ENCODE measurements around the gene MYRF.

Gene MYRF

DNA sequence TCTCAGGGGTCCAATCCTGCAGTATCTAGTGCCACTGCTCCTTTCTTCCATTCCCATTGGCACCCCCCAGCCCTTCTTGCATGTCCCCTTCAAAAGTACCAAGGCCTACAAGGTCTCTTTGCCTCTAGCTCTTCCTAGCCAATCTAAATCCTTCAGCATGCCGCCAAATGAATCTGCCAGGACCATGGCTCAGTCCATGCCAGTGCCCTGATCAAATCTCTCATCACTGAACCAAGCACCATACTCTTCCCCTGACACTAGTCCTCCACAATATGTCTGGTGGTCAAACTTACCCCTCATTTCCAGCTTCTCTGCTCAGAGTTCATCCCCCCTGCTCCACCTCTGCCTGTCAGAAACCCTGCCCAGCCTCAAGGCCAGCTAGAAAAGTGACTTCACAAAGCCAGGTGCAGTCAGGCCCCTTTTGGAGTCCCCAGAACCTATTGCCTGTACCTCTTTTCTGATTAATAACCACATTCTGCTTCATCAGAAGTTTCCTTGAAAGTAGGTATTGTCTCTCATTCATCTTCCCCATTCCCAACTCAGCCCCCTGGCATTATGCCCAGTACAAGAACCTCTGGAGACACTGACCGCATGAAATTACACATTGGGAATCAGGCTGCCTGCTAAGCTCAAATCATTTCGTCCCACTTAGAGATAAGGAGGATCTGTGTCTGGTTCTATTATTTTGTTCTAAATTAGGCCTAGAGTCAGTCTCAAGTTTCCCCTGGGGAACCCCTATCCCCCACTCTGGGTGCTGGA, 51.6 kb downstream of the MYRF start:
- no peaks in the 10 kb centered on the region for H3K4me1 ChIP-seq (ENCODE audit: control insufficient read depth, insufficient read depth, low read length)
- no peak overlapping the region for H3K4me3 ChIP-seq (ENCODE audit: low read depth, low read length)
- TF ChIP-seq ZNF138 (tag by site-specific recombination; IDR thresholded peaks at IDR 0.05; ENCODE audit: borderline replicate concordance) = no peak
- TF ChIP-seq ZNF174 (tag by site-specific recombination; IDR thresholded peaks at IDR 0.05) = no peak
- TF ChIP-seq RBAK (tag by site-specific recombination; IDR thresholded peaks at IDR 0.05) = no peak
- TF ChIP-seq ZNF404 (tag by site-specific recombination; IDR thresholded peaks at IDR 0.05) = no peak
- TF ChIP-seq PRDM1 (tag by site-specific recombination; IDR thresholded peaks at IDR 0.05) = no peak
- TF ChIP-seq ZNF214 (tag by site-specific recombination; IDR thresholded peaks at IDR 0.05; ENCODE audit: borderline replicate concordance) = no peak
- TF ChIP-seq ZBTB1 (tag by site-specific recombination; IDR thresholded peaks at IDR 0.05) = no peak
- no peak for TF ChIP-seq ZNF132 (tag by site-specific recombination; IDR thresholded peaks at IDR 0.05; ENCODE audit: borderline replicate concordance)
- no peak for TF ChIP-seq ZNF341 (tag by site-specific recombination; IDR thresholded peaks at IDR 0.05; ENCODE audit: low read depth)
- no peak for TF ChIP-seq ZBTB48 (tag by site-specific recombination; IDR thresholded peaks at IDR 0.05)
- TF ChIP-seq GLIS1 (tag by site-specific recombination; IDR thresholded peaks at IDR 0.05) = no peak
- no peak for TF ChIP-seq ZNF843 (tag by site-specific recombination; IDR thresholded peaks at IDR 0.05)
- POLR2A ChIA-PET = interaction anchor here (1.9 kb wide), 1 partner anchor 12 kb away, joined by 5 read pairs; the partner anchor contains the start of genes FEN1 and TMEM258
- H3K36me3 ChIP-seq (ENCODE audit: control insufficient read depth in 2 of 2, insufficient read depth in 1 of 2, low read length in 2 of 2) = peaks cover 0 to 73% of the 10 kb centered on the region in 2 experiments; a peak in 2 of 3 replicates
- no peak overlapping the region for H3K27ac ChIP-seq (ENCODE audit: extremely low read depth, low read depth, low read length)
- CTCF ChIA-PET = interaction anchor here (0.7 kb wide), 1 partner anchor 55 kb away, joined by 4 read pairs; no protein-coding TSS in a partner anchor
- H3K9me3 ChIP-seq (ENCODE audit: control insufficient read depth, insufficient read depth, low read depth, low read length) = no peaks in the 10 kb centered on the region

DNA sequence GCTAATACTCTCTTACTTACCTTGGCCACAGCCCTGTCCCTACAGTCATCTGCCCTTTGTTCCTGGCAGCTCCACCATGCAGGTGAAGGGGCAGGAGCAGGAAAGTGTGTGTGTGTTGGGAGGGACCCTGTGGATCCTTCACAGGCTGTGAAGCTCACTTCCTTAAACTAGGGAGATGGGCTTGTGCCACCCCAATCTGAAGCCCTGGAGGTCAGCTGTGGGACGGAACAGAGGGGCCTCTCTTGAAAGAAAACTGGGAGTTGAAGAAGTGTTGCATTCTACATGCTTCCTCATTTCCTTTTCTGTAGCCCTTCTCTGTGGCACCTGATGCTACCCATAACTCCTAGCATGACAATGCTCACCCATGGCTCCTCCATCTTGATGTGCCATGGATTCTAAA, 52.7 kb downstream of the MYRF start:
- H3K27ac ChIP-seq (ENCODE audit: extremely low read depth, low read depth, low read length) = no peak overlapping the region
- CTCF ChIA-PET = interaction anchor here (1.7 to 3.4 kb wide), 3 partner anchors 8 to 93 kb away, joined by 6 to 24 read pairs (median 11); no protein-coding TSS in a partner anchor

More for the DNA sequence above, 52.7 kb downstream of the MYRF start:
- no peak overlapping the region for H3K4me3 ChIP-seq (ENCODE audit: low read depth, low read length)
- TF ChIP-seq ZNF132 (tag by site-specific recombination; IDR thresholded peaks at IDR 0.05; ENCODE audit: borderline replicate concordance) (no peak), ZNF768 (tag by site-specific recombination; IDR thresholded peaks at IDR 0.05) (no peak), ZNF658 (tag by site-specific recombination; IDR thresholded peaks at IDR 0.05) (no peak), ZNF843 (tag by site-specific recombination; IDR thresholded peaks at IDR 0.05) (no peak), ZNF433 (tag by site-specific recombination; IDR thresholded peaks at IDR 0.05; ENCODE audit: low read depth) (no peak), ZNF114 (tag by site-specific recombination; IDR thresholded peaks at IDR 0.05) (no peak), ZNF629 (tag by site-specific recombination; IDR thresholded peaks at IDR 0.05) (no peak), ZNF76 (tag by site-specific recombination; IDR thresholded peaks at IDR 0.05; ENCODE audit: borderline replicate concordance, low read depth) (no peak), MZF1 (tag by site-specific recombination; IDR thresholded peaks at IDR 0.05; ENCODE audit: borderline replicate concordance) (no peak), ZNF654 (tag by site-specific recombination; IDR thresholded peaks at IDR 0.05; ENCODE audit: low read depth) (no peak), OSR2 (tag by site-specific recombination; IDR thresholded peaks at IDR 0.05) (no peak), ZNF549 (tag by site-specific recombination; IDR thresholded peaks at IDR 0.05) (no peak), ZNF214 (tag by site-specific recombination; IDR thresholded peaks at IDR 0.05; ENCODE audit: borderline replicate concordance) (no peak), ZNF776 (tag by site-specific recombination; IDR thresholded peaks at IDR 0.05; ENCODE audit: borderline replicate concordance) (no peak), PRDM2 (tag by site-specific recombination; IDR thresholded peaks at IDR 0.05; ENCODE audit: borderline replicate concordance) (no peak)
- TF ChIP-seq, protein P1, sequence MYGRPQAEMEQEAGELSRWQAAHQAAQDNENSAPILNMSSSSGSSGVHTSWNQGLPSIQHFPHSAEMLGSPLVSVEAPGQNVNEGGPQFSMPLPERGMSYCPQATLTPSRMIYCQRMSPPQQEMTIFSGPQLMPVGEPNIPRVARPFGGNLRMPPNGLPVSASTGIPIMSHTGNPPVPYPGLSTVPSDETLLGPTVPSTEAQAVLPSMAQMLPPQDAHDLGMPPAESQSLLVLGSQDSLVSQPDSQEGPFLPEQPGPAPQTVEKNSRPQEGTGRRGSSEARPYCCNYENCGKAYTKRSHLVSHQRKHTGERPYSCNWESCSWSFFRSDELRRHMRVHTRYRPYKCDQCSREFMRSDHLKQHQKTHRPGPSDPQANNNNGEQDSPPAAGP (tag by site-specific recombination; IDR thresholded peaks at IDR 0.05) = no peak
- TF ChIP-seq, protein P2, sequence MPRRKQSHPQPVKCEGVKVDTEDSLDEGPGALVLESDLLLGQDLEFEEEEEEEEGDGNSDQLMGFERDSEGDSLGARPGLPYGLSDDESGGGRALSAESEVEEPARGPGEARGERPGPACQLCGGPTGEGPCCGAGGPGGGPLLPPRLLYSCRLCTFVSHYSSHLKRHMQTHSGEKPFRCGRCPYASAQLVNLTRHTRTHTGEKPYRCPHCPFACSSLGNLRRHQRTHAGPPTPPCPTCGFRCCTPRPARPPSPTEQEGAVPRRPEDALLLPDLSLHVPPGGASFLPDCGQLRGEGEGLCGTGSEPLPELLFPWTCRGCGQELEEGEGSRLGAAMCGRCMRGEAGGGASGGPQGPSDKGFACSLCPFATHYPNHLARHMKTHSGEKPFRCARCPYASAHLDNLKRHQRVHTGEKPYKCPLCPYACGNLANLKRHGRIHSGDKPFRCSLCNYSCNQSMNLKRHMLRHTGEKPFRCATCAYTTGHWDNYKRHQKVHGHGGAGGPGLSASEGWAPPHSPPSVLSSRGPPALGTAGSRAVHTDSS (tag by site-specific recombination; IDR thresholded peaks at IDR 0.05) = no peak
- no peaks in the 10 kb centered on the region for H3K9me3 ChIP-seq (ENCODE audit: control insufficient read depth, insufficient read depth, low read depth, low read length)
- peaks cover 0 to 72% of the 10 kb centered on the region in 2 experiments; a peak in 1 of 3 replicates for H3K36me3 ChIP-seq (ENCODE audit: control insufficient read depth in 2 of 2, insufficient read depth in 1 of 2, low read length in 2 of 2)
- no peaks in the 10 kb centered on the region for H3K4me1 ChIP-seq (ENCODE audit: control insufficient read depth, insufficient read depth, low read length)
- POLR2A ChIA-PET = interaction anchor here (3.2 kb wide), 1 partner anchor 11 kb away, joined by 17 read pairs; the partner anchor contains the start of gene FADS1
